Stomach (tissue), 9 donors: ENCODE measurements around the gene TTLL11. TPM values are rescaled to one million over a fixed set of nuclear protein-coding genes. Genes with fewer than 3 reads are reported as not detected.
A peak's percentile ranks its signal among the peaks of the same experiment; 100 is the strongest.

ENCODE experiments used
- DNase-seq, 2 donors: peaks; one replicate each; pipeline versions ENCODE4 v3.0.0 to v3.0.0-alpha.2; 2013 to 2019
- H3K27ac ChIP-seq, 5 donors: fragments of 200-600 bp in 4 of 5; sonication (generic) in 4 of 5; one replicate each; pipeline ENCODE4 v1.5.1; 2013 to 2019; ENCODE audit warnings: mild to moderate bottlenecking in 1 of 5, moderate library complexity in 1 of 5
- H3K27me3 ChIP-seq, 3 donors: fragments of 200-600 bp; sonication (generic); one replicate each; pipeline ENCODE4 v1.5.1; 2017 to 2019; ENCODE audit warnings: mixed run types in 1 of 3
- H3K36me3 ChIP-seq, 4 donors: fragments of 200-600 bp; sonication (generic); 1 replicate in 3 of 4; 2 replicates in 1 of 4; pipeline ENCODE4 v1.5.1; 2016 to 2019
- H3K4me1 ChIP-seq, 4 donors: fragments of 200-600 bp; sonication (generic); one replicate each; pipeline ENCODE4 v1.5.1; 2016 to 2019
- H3K4me3 ChIP-seq, 4 donors: fragments of 200-600 bp; sonication (generic) in 3 of 4; one replicate each; pipeline ENCODE4 v1.5.1; 2016 to 2019; ENCODE audit warnings: mild to moderate bottlenecking in 1 of 4
- H3K9me3 ChIP-seq, 4 donors: fragments of 200-600 bp; sonication (generic); one replicate each; pipeline ENCODE4 v1.5.1; 2016 to 2019
- CTCF ChIP-seq, 7 experiments: fragments of 450-650 bp in 4 of 7; fragments of 200-600 bp in 3 of 7; sonication (generic) in 3 of 7; IDR thresholded peaks; one replicate each; pipeline ENCODE4 v1.5.1; 2016 to 2019; ENCODE audit warnings: antibody characterized with exemption in 7 of 7, control low read depth in 2 of 7, mild to moderate bottlenecking in 1 of 7
- EP300 ChIP-seq: sonication (generic); formaldehyde crosslinking; IDR thresholded peaks from one replicate; pipeline ENCODE4 v1.6.1; 2017; ENCODE audit warnings: antibody characterized with exemption
- POLR2A ChIP-seq, 4 donors: fragments of 450-650 bp; IDR thresholded peaks; one replicate each; pipeline ENCODE4 v1.6.1; 2016; ENCODE audit warnings: antibody characterized with exemption in 4 of 4, control low read depth in 2 of 4, mild to moderate bottlenecking in 1 of 4, moderate library complexity in 1 of 4
- POLR2AphosphoS5 ChIP-seq, 3 donors: sonication (generic); formaldehyde crosslinking; IDR thresholded peaks; one replicate each; pipeline ENCODE4 v1.6.1; 2016; ENCODE audit warnings: antibody characterized with exemption in 3 of 3
- WGBS, 5 donors: extraction: QIAGEN DNeasy Blood & Tissue Kit in 3 of 5; methylation state at CpG; one replicate each; pipeline versions ENCODE4 v1.1.5 to v1.1.7; 2013 to 2018; 5-methylcytosine and 5-hydroxymethylcytosine counted together
- intact Hi-C: fragments of 100-400 bp; cut with DNase I; formaldehyde crosslinking; loops from one replicate; pipeline ENCODE4 v1.15.1; 2023; ENCODE audit warnings: low total_unique reads
- polyA plus RNA-seq, 3 donors: library from polyadenylated mRNA; stranded (reverse); fragments of 200-250 nt; gene quantifications; one replicate each; pipeline ENCODE4 v1.2.3, GENCODE V29; 2013
- total RNA-seq, 5 donors: library from RNA; depleted of rRNA; stranded (reverse); fragments of >200 nt; gene quantifications; one replicate each; pipeline versions ENCODE4 v1.1.0 to v1.2.3, GENCODE V29; 2014 to 2016
- donor health status: healthy with polysubstance abuse.
- donor health status: Bipolar disorder and iron deficiency.
- donor health status: healthy.

Gene TTLL11
- total and polyA plus RNA-seq, 8 donors = 3.6 to 18.2 (median 9.4) TPM

GRCh38 chr9:122084026-122084675 is 9.0 kb downstream of the TTLL11 start:
- Histone ChIP-seq H3K27me3 (no peaks in the 10 kb centered on the region), H3K4me3 (no peak overlapping the region), H3K4me1 (peaks cover 0 to 56% (median 24%) of the 10 kb centered on the region in 4 donors), H3K36me3 (no peaks in the 10 kb centered on the region), H3K27ac (peak overlapping the region in 1 of 5 donors; percentile 5), H3K9me3 (no peaks in the 10 kb centered on the region)
- intact Hi-C loops = no loop called here
- 69 to 83% (median 75%) methylated on average over 9 of the region's 9 CpGs for WGBS, 5 donors
- TF ChIP-seq POLR2A (IDR thresholded peaks at IDR 0.05) (no peak), POLR2AphosphoS5 (IDR thresholded peaks at IDR 0.05) (no peak), CTCF (IDR thresholded peaks at IDR 0.05) (no peak), EP300 (no peak)
- no peak for DNase-seq

- H3K27ac ChIP-seq = peak overlapping the region in 1 of 5 donors; percentile 58
- H3K36me3 ChIP-seq = no peaks in the 10 kb centered on the region
- H3K4me3 ChIP-seq = no peak overlapping the region
- no peak for DNase-seq
- peaks cover 0 to 29% (median 14%) of the 10 kb centered on the region in 4 donors for H3K4me1 ChIP-seq
- 42 to 55% (median 51%) methylated on average over 5 of the region's 5 CpGs for whole genome bisulfite sequencing, 5 donors
- TF ChIP-seq POLR2AphosphoS5 (IDR thresholded peaks at IDR 0.05) (peak in 1 of 3 donors; percentile 39), EP300 (no peak)
- H3K27me3 ChIP-seq = no peaks in the 10 kb centered on the region
- intact Hi-C loops = no loop called here
- peaks cover 0 to 10% (median 5%) of the 10 kb centered on the region in 4 donors for H3K9me3 ChIP-seq
Measured at GRCh38 chr9:122080986-122081385, 12.1 kb downstream of the TTLL11 start.

GRCh38 chr9:122078557-122078956 is 14.6 kb downstream of the TTLL11 start:
- Histone ChIP-seq H3K27ac (no peak overlapping the region), H3K9me3 (peaks cover 0 to 10% (median 5%) of the 10 kb centered on the region in 4 donors), H3K36me3 (no peaks in the 10 kb centered on the region), H3K4me1 (peaks cover 0 to 35% (median 15%) of the 10 kb centered on the region in 4 donors), H3K27me3 (no peaks in the 10 kb centered on the region), H3K4me3 (no peak overlapping the region)
- no peak for TF ChIP-seq CTCF (IDR thresholded peaks at IDR 0.05)
- no peak for TF ChIP-seq EP300
- no peak for TF ChIP-seq POLR2A (IDR thresholded peaks at IDR 0.05)
- TF ChIP-seq POLR2AphosphoS5 (IDR thresholded peaks at IDR 0.05) = no peak
- no peak for DNase-seq
- intact Hi-C loops = no loop called here
- 92 to 100% (median 97%) methylated on average over 1 of the region's 1 CpG for WGBS, 5 donors

GRCh38 chr9:122076773-122077172 is 16.3 kb downstream of the TTLL11 start:
- TF ChIP-seq EP300 (no peak), POLR2A (IDR thresholded peaks at IDR 0.05) (no peak), CTCF (IDR thresholded peaks at IDR 0.05) (no peak), POLR2AphosphoS5 (IDR thresholded peaks at IDR 0.05) (no peak)
- H3K9me3 ChIP-seq = peaks cover 0 to 10% (median 5%) of the 10 kb centered on the region in 4 donors
- H3K4me3 ChIP-seq = no peak overlapping the region
- intact Hi-C loops = no loop called here
- H3K27me3 ChIP-seq = no peaks in the 10 kb centered on the region
- peaks cover 0 to 26% (median 11%) of the 10 kb centered on the region in 4 donors for H3K4me1 ChIP-seq
- 95 to 96% (median 96%) methylated on average over 3 of the region's 3 CpGs for WGBS, 5 donors
- peaks cover 0 to 1% (median 0%) of the 10 kb centered on the region in 4 donors for H3K36me3 ChIP-seq
- peak overlapping the region in 2 of 5 donors; percentile 73 to 79 for H3K27ac ChIP-seq
- no peak for DNase-seq

GRCh38 chr9:122076117-122076516 is 17.0 kb downstream of the TTLL11 start:
- 64 to 89% (median 82%) methylated on average over 4 of the region's 4 CpGs for WGBS, 5 donors
- Histone ChIP-seq H3K36me3 (peaks cover 0 to 3% (median 0%) of the 10 kb centered on the region in 4 donors), H3K4me3 (no peak overlapping the region), H3K4me1 (peaks cover 0 to 24% (median 9%) of the 10 kb centered on the region in 4 donors), H3K9me3 (peaks cover 0 to 10% (median 5%) of the 10 kb centered on the region in 4 donors), H3K27me3 (no peaks in the 10 kb centered on the region), H3K27ac (peak overlapping the region in 4 of 5 donors; percentile 15 to 79 (median 60))
- intact Hi-C loops = no loop called here
- TF ChIP-seq POLR2A (IDR thresholded peaks at IDR 0.05) = no peak
- no peak for TF ChIP-seq POLR2AphosphoS5 (IDR thresholded peaks at IDR 0.05)
- no peak for DNase-seq
